ENCODE measurements around the gene CYP4F22. TPM values are rescaled to one million over a fixed set of nuclear protein-coding genes. Genes with fewer than 3 reads are reported as not detected.

The CYP4F22 gene
- total RNA-seq, 2 experiments from 2014 or later: not detected

GRCh38 chr19:15534957-15535864 is 26.9 kb downstream of the CYP4F22 start:
- Histone ChIP-seq H3K79me2 (ENCODE audit: insufficient read depth, low read depth, low read length) (no peaks in the 10 kb centered on the region), H3K36me3 (ENCODE audit: insufficient read depth, low read length) (no peaks in the 10 kb centered on the region), H3K9me3 (ENCODE audit: low read length) (no peaks in the 10 kb centered on the region), H4K20me1 (ENCODE audit: insufficient read depth, low read length) (no peaks in the 10 kb centered on the region), H3K4me2 (ENCODE audit: low read length) (no peak overlapping the region), H3K9me2 (ENCODE audit: insufficient read depth, low read length) (no peaks in the 10 kb centered on the region), H2AFZ (ENCODE audit: low read length) (no peak overlapping the region), H3K27ac (ENCODE audit: low read depth, low read length, poor library complexity, severe bottlenecking) (no peak overlapping the region), H3K4me3 (ENCODE audit: low read depth, low read length, poor library complexity, severe bottlenecking) (no peak overlapping the region), H3K4me1 (ENCODE audit: insufficient read depth, low read length, poor library complexity, severe bottlenecking) (no peaks in the 10 kb centered on the region)
- DNase-seq (ENCODE audit: low spot score): no peak
- intact Hi-C loops (cut with micrococcal nuclease; ENCODE audit: unreplicated experiment): no loop called here
- ChIA-PET CTCF (ENCODE audit: unreplicated experiment) (no interaction called here), POLR2A (no interaction called here)
- TF ChIP-seq, protein P1, sequence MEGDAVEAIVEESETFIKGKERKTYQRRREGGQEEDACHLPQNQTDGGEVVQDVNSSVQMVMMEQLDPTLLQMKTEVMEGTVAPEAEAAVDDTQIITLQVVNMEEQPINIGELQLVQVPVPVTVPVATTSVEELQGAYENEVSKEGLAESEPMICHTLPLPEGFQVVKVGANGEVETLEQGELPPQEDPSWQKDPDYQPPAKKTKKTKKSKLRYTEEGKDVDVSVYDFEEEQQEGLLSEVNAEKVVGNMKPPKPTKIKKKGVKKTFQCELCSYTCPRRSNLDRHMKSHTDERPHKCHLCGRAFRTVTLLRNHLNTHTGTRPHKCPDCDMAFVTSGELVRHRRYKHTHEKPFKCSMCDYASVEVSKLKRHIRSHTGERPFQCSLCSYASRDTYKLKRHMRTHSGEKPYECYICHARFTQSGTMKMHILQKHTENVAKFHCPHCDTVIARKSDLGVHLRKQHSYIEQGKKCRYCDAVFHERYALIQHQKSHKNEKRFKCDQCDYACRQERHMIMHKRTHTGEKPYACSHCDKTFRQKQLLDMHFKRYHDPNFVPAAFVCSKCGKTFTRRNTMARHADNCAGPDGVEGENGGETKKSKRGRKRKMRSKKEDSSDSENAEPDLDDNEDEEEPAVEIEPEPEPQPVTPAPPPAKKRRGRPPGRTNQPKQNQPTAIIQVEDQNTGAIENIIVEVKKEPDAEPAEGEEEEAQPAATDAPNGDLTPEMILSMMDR (conservative IDR thresholded peaks at IDR 0.05; ENCODE audit: low read length): no peak
- no peak for TF ChIP-seq EZH2phosphoT487 (IDR thresholded peaks at IDR 0.05; ENCODE audit: borderline replicate concordance, low read depth, low read length)
- BruUV-seq (replicated peaks): no TSS peak

- no peaks in the 10 kb centered on the region for H3K79me2 ChIP-seq (ENCODE audit: insufficient read depth, low read depth, low read length)
- H3K9me3 ChIP-seq (ENCODE audit: low read length): no peaks in the 10 kb centered on the region
- intact Hi-C loops (cut with micrococcal nuclease; ENCODE audit: unreplicated experiment): no loop called here
- no peaks in the 10 kb centered on the region for H3K4me1 ChIP-seq (ENCODE audit: insufficient read depth, low read length, poor library complexity, severe bottlenecking)
- ChIA-PET CTCF (ENCODE audit: unreplicated experiment) (no interaction called here), POLR2A (no interaction called here)
- TF ChIP-seq EZH2phosphoT487 (IDR thresholded peaks at IDR 0.05; ENCODE audit: borderline replicate concordance, low read depth, low read length): no peak
- TF ChIP-seq, protein P1 (conservative IDR thresholded peaks at IDR 0.05; ENCODE audit: low read length): no peak
- H4K20me1 ChIP-seq (ENCODE audit: insufficient read depth, low read length): no peaks in the 10 kb centered on the region
- no peak overlapping the region for H3K27ac ChIP-seq (ENCODE audit: low read depth, low read length, poor library complexity, severe bottlenecking)
- H3K9me2 ChIP-seq (ENCODE audit: insufficient read depth, low read length): no peaks in the 10 kb centered on the region
- BruUV-seq (replicated peaks): no TSS peak
- DNase-seq (ENCODE audit: low spot score): no peak
- H3K36me3 ChIP-seq (ENCODE audit: insufficient read depth, low read length): no peaks in the 10 kb centered on the region
- H2AFZ ChIP-seq (ENCODE audit: low read length): no peak overlapping the region
- H3K4me2 ChIP-seq (ENCODE audit: low read length): no peak overlapping the region
- no peak overlapping the region for H3K4me3 ChIP-seq (ENCODE audit: low read depth, low read length, poor library complexity, severe bottlenecking)
Measured at GRCh38 chr19:15536350-15536749, 28.0 kb downstream of the CYP4F22 start.

DNA sequence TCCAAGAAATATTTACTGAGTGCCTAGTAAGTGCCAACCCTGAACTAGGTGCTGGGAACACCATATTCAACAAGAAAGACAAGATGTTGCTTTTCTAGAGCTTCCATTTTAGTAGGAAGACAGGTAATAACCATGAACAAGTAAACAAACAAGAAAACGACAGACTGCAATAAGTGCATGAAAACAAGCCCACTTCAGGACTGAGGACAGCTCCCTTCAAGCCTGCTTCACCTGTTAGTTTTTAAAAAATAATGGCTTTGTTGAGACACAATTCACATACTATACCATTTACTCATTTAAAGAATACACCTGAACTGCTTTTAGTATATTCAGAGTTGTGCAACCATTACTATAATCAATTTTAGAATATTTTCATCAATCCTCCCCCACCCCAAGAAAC is 30.4 kb downstream of the CYP4F22 start:
- Histone ChIP-seq H4K20me1 (ENCODE audit: insufficient read depth, low read length) (no peaks in the 10 kb centered on the region), H3K4me2 (ENCODE audit: low read length) (no peak overlapping the region), H2AFZ (ENCODE audit: low read length) (no peak overlapping the region), H3K79me2 (ENCODE audit: insufficient read depth, low read depth, low read length) (no peaks in the 10 kb centered on the region), H3K4me3 (ENCODE audit: low read depth, low read length, poor library complexity, severe bottlenecking) (no peak overlapping the region), H3K4me1 (ENCODE audit: insufficient read depth, low read length, poor library complexity, severe bottlenecking) (no peaks in the 10 kb centered on the region), H3K27ac (ENCODE audit: low read depth, low read length, poor library complexity, severe bottlenecking) (no peak overlapping the region), H3K9me3 (ENCODE audit: low read length) (no peaks in the 10 kb centered on the region), H3K36me3 (ENCODE audit: insufficient read depth, low read length) (no peaks in the 10 kb centered on the region), H3K9me2 (ENCODE audit: insufficient read depth, low read length) (no peaks in the 10 kb centered on the region)
- no TSS peak for BruUV-seq (replicated peaks)
- no peak for DNase-seq (ENCODE audit: low spot score)
- intact Hi-C loops (cut with micrococcal nuclease; ENCODE audit: unreplicated experiment): no loop called here
- no peak for TF ChIP-seq EZH2phosphoT487 (IDR thresholded peaks at IDR 0.05; ENCODE audit: borderline replicate concordance, low read depth, low read length)
- TF ChIP-seq, protein P1 (conservative IDR thresholded peaks at IDR 0.05; ENCODE audit: low read length): no peak
- ChIA-PET CTCF (ENCODE audit: unreplicated experiment) (no interaction called here), POLR2A (no interaction called here)
